Astrocyte (in vitro differentiated cells and primary cell): ENCODE data around the gene MAPK10.

Experiments used
- EZH2 ChIP-seq: IDR thresholded peaks from 2 replicates; pipeline ENCODE4 v1.6.1; 2012; ENCODE audit warnings: mild to moderate bottlenecking, low read length, inconsistent platforms; ENCODE audit not compliant: insufficient read depth
- TF ChIP-seq, protein P1 (sequence below): IDR thresholded peaks from 2 replicates; pipeline ENCODE4 v1.5.1; 2011; ENCODE audit warnings: low read depth, mild to moderate bottlenecking, inconsistent platforms, low read length, moderate library complexity; ENCODE audit not compliant: insufficient read depth

DNA sequence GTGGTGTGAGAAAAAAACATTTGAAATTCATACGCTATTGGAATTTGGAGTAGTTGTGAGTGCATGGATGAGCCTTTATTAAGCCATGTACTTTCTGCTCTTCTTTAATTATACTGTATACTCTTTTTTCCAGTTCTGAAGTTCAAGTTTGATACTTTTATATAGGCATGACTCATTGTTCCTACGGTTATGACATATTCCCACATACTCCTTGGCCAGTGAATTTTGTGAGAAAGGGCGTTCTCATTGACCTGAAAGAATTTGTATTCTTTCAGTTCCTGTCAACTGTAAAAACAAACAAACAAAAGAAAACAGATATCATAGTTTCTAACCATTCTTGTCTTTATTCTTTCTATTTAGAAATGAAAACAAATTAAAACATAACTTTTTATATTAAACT, 407.3 kb downstream of the MAPK10 start:
- TF ChIP-seq, protein P1, sequence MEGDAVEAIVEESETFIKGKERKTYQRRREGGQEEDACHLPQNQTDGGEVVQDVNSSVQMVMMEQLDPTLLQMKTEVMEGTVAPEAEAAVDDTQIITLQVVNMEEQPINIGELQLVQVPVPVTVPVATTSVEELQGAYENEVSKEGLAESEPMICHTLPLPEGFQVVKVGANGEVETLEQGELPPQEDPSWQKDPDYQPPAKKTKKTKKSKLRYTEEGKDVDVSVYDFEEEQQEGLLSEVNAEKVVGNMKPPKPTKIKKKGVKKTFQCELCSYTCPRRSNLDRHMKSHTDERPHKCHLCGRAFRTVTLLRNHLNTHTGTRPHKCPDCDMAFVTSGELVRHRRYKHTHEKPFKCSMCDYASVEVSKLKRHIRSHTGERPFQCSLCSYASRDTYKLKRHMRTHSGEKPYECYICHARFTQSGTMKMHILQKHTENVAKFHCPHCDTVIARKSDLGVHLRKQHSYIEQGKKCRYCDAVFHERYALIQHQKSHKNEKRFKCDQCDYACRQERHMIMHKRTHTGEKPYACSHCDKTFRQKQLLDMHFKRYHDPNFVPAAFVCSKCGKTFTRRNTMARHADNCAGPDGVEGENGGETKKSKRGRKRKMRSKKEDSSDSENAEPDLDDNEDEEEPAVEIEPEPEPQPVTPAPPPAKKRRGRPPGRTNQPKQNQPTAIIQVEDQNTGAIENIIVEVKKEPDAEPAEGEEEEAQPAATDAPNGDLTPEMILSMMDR, result no peak
- no peak for TF ChIP-seq EZH2
